HCT116 (cell line): ENCODE measurements around the gene CKLF. TPM values are rescaled to one million over a fixed set of nuclear protein-coding genes. Genes with fewer than 3 reads are reported as not detected.

Experiments
- ATAC-seq: fragments of 200-7000 bp; cut with Tn5 transposase; 2 replicates; pipeline ENCODE4 v1.9.1; 2020; ENCODE audit warnings: mild to moderate bottlenecking, moderate library complexity
- BruUV-seq: library from RNA; stranded (reverse); fragments of 400-500 nt; replicated peaks from 2 replicates; lab custom pipeline; 2021; lab: Mats Ljungman, UMichigan
- CTCF ChIA-PET: fragments of 300-600 bp; sonication (Branson Sonifier 250); formaldehyde crosslinking; loops from one replicate; lab custom pipeline; 2021; ENCODE audit warnings: antibody characterized with exemption; lab: Charles Lee
- POLR2A ChIA-PET: fragments of 300-600, 350-600 bp; sonication (Branson Sonifier 250); formaldehyde crosslinking; loops from one replicate; lab custom pipeline; 2021; ENCODE audit warnings: antibody characterized with exemption; lab: Charles Lee
- RAD21 ChIA-PET, 2 experiments: fragments of 300-600 bp; sonication (Branson Sonifier 250); formaldehyde crosslinking; loops; one replicate each; lab custom pipeline; 2023; ENCODE audit warnings: low total read pairs in 2 of 2; ENCODE audit not compliant: uncharacterized antibody in 2 of 2, unreplicated experiment in 2 of 2, low non-redundant PET in 1 of 2; lab: Charles Lee
- DNase-seq: peaks from one replicate; pipeline ENCODE4 v3.0.0-alpha.2; 2010; ENCODE audit warnings: low read depth, low spot score
- H2AFZ ChIP-seq: fragments of 200-600 bp; shearing (Covaris generic), sonication (generic); 2 replicates; pipeline ENCODE4 v1.6.1; 2017; ENCODE audit warnings: low read depth, mixed run types, mixed read lengths, antibody characterized with exemption, low read length; ENCODE audit not compliant: poor library complexity, severe bottlenecking
- H3K27ac ChIP-seq: 2 replicates; pipeline ENCODE4 v1.5.1; 2012; ENCODE audit warnings: low read depth, low read length
- H3K27me3 ChIP-seq: fragments of 200-600 bp; sonication (generic); 2 replicates; pipeline ENCODE4 v1.6.1; 2016; ENCODE audit warnings: mixed run types, low read length, mixed read lengths; ENCODE audit not compliant: insufficient read depth
- H3K36me3 ChIP-seq, 2 experiments: fragments of 200-500 bp in 1 of 2; fragments of 200-600 bp in 1 of 2; sonication (Bioruptor generic) in 1 of 2; sonication (generic) in 1 of 2; 2 replicates each; pipeline versions ENCODE4 v1.5.1 to v1.6.1; 2014 to 2016; ENCODE audit warnings: low read length in 2 of 2, inconsistent platforms in 1 of 2, mixed read lengths in 1 of 2, mixed run types in 1 of 2; ENCODE audit not compliant: insufficient read depth in 2 of 2, control insufficient read depth in 1 of 2
- H3K4me1 ChIP-seq, 2 experiments: fragments of 200-600 bp in 1 of 2; sonication (generic) in 1 of 2; 2 replicates each; pipeline versions ENCODE4 v1.5.1 to v1.6.1; 2012 to 2017; ENCODE audit warnings: low read length in 2 of 2, inconsistent platforms in 1 of 2, mild to moderate bottlenecking in 1 of 2, mixed read lengths in 1 of 2, mixed run types in 1 of 2, moderate library complexity in 1 of 2; ENCODE audit not compliant: insufficient read depth in 2 of 2, control insufficient read depth in 1 of 2
- H3K4me2 ChIP-seq: fragments of 200-600 bp; sonication (generic); 2 replicates; pipeline ENCODE4 v1.6.1; 2017; ENCODE audit warnings: mixed run types, low read length, mixed read lengths
- H3K4me3 ChIP-seq, 2 experiments: fragments of 200-600 bp in 1 of 2; sonication (generic) in 1 of 2; replicated peaks in 1 of 2; 2 replicates each; pipeline ENCODE4 v1.5.1; 2011 to 2016; ENCODE audit warnings: low read length in 2 of 2, control low read depth in 1 of 2, low read depth in 1 of 2, mild to moderate bottlenecking in 1 of 2, mixed read lengths in 1 of 2, mixed run types in 1 of 2
- H3K79me2 ChIP-seq: fragments of 200-600 bp; sonication (generic); 2 replicates; pipeline ENCODE4 v1.6.1; 2017; ENCODE audit warnings: mild to moderate bottlenecking, mixed run types, low read length, moderate library complexity, mixed read lengths; ENCODE audit not compliant: insufficient read depth
- H3K9ac ChIP-seq: fragments of 200-600 bp; sonication (generic); 2 replicates; pipeline ENCODE4 v1.6.1; 2016; ENCODE audit warnings: low read length, mixed read lengths
- H3K9me2 ChIP-seq: fragments of 200-600 bp; sonication (generic), shearing (Covaris generic); 2 replicates; pipeline ENCODE4 v1.6.1; 2017; ENCODE audit warnings: mixed run types, mild to moderate bottlenecking, moderate library complexity; ENCODE audit not compliant: insufficient read depth
- H3K9me3 ChIP-seq, 2 experiments: fragments of 200-500 bp in 1 of 2; fragments of 200-600 bp in 1 of 2; sonication (Bioruptor generic) in 1 of 2; sonication (generic) in 1 of 2; 2 replicates each; pipeline ENCODE4 v1.6.1; 2014 to 2017; ENCODE audit warnings: low read length in 2 of 2, mixed read lengths in 2 of 2, inconsistent platforms in 1 of 2, low read depth in 1 of 2, mild to moderate bottlenecking in 1 of 2, mixed run types in 1 of 2, moderate library complexity in 1 of 2; ENCODE audit not compliant: control insufficient read depth in 1 of 2, insufficient read depth in 1 of 2
- H4K20me1 ChIP-seq: fragments of 200-600 bp; sonication (generic), shearing (Covaris generic); 2 replicates; pipeline ENCODE4 v1.6.1; 2017; ENCODE audit warnings: mixed run types, mild to moderate bottlenecking, moderate library complexity; ENCODE audit not compliant: insufficient read depth
- CBX3 ChIP-seq: IDR thresholded peaks from 2 replicates; pipeline ENCODE4 v1.6.1; 2012; ENCODE audit warnings: low read depth
- CEBPB ChIP-seq: IDR thresholded peaks from 2 replicates; pipeline ENCODE4 v1.6.1; 2012; ENCODE audit warnings: low read depth
- EGR1 ChIP-seq: IDR thresholded peaks from 2 replicates; pipeline ENCODE4 v1.6.1; 2012; ENCODE audit warnings: low read depth
- ELF1 ChIP-seq: IDR thresholded peaks from 2 replicates; pipeline ENCODE4 v1.6.1; 2012; ENCODE audit warnings: low read depth, borderline replicate concordance
- EZH2phosphoT487 ChIP-seq: fragments of 200-600 bp; IDR thresholded peaks from 2 replicates; pipeline ENCODE4 v1.6.1; 2018; ENCODE audit warnings: antibody characterized with exemption, borderline replicate concordance
- JUND ChIP-seq: IDR thresholded peaks from 2 replicates; pipeline ENCODE4 v1.6.1; 2012
- POLR2AphosphoS5 ChIP-seq: IDR thresholded peaks from 2 replicates; pipeline ENCODE4 v1.6.1; 2011; ENCODE audit warnings: mild to moderate bottlenecking, low read depth, low read length, moderate library complexity
- SIN3A ChIP-seq: IDR thresholded peaks from 2 replicates; pipeline ENCODE4 v1.6.1; 2012; ENCODE audit warnings: low read depth
- SP1 ChIP-seq: IDR thresholded peaks from 2 replicates; pipeline ENCODE4 v1.6.1; 2012; ENCODE audit warnings: low read depth
- TCF7L2 ChIP-seq: IDR thresholded peaks from 2 replicates; pipeline ENCODE4 v1.7.0; 2011; ENCODE audit warnings: borderline replicate concordance, inconsistent platforms; ENCODE audit not compliant: insufficient read depth, insufficient read length; ENCODE audit errors: extremely low read depth
- YY1 ChIP-seq: IDR thresholded peaks from 2 replicates; pipeline ENCODE4 v1.6.1; 2011; ENCODE audit warnings: low read length, low read depth, moderate library complexity, mild to moderate bottlenecking; ENCODE audit not compliant: insufficient replicate concordance; ENCODE audit errors: extremely low read depth
- ZFX ChIP-seq: fragments of 450-650 bp; IDR thresholded peaks from 2 replicates; pipeline ENCODE4 v1.6.1; 2017
- intact Hi-C: fragments of 100-400 bp; cut with micrococcal nuclease; formaldehyde crosslinking; loops from 2 replicates; pipeline ENCODE4 v1.10.0; 2022
- total RNA-seq: library from RNA; stranded (reverse); gene quantifications from one replicate; pipeline ENCODE4 v1.2.1, GENCODE V29; 2021; ENCODE audit not compliant: unreplicated experiment
- TF ChIP-seq, protein P1 (sequence below): IDR thresholded peaks from 2 replicates; pipeline ENCODE4 v1.6.1; 2011; ENCODE audit warnings: mild to moderate bottlenecking, low read length, moderate library complexity; ENCODE audit not compliant: insufficient replicate concordance; ENCODE audit errors: extremely low read depth
- TF ChIP-seq, protein P2 (sequence below): IDR thresholded peaks from 2 replicates; pipeline ENCODE4 v1.6.1; 2012; ENCODE audit warnings: low read depth
- TF ChIP-seq, protein P3 (sequence below): IDR thresholded peaks from 2 replicates; pipeline ENCODE4 v1.6.1; 2012
- TF ChIP-seq, protein P4 (sequence below): IDR thresholded peaks from 2 replicates; pipeline ENCODE4 v1.6.1; 2012

Gene CKLF
- total RNA-seq, 1 experiment from 2014 or later, result 38.6 TPM

DNA sequence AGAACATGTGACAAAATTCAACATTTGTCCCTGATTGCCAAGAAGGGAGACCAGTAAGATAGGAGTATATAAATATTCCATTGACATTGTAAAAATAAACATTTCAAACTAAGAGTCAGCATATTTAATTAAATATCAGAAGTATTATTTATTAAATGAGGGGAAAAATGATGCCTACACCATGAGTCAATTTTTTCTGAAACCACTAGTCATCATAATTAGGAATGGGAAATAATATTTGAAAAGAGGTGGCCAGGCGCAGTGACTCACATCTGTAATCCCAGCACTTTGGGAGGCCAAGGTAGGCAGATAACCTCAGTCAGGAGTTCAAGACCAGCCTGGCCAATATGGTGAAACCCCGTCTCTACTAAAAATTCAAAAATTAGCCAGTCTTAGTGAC, 16.0 kb downstream of the CKLF start:
- no TSS peak for BruUV-seq
- DNase-seq, result no peak
- H3K36me3 ChIP-seq, result no peaks in the 10 kb centered on the region; a peak in 1 of 4 replicates
- H2AFZ ChIP-seq, result no peak overlapping the region
- ChIA-PET POLR2A (no interaction called here), CTCF (no interaction called here)
- H4K20me1 ChIP-seq, result peaks cover 3% of the 10 kb centered on the region; the same call in 1 of the 2 replicates
- no peak overlapping the region for H3K27ac ChIP-seq
- no peak for ATAC-seq
- no peaks in the 10 kb centered on the region for H3K79me2 ChIP-seq
- peaks cover 0 to 13% of the 10 kb centered on the region in 2 experiments; a peak in 3 of 4 replicates for H3K4me1 ChIP-seq
- H3K9me2 ChIP-seq, result no peaks in the 10 kb centered on the region
- intact Hi-C loops, result no loop called here
- no peak for TF ChIP-seq EZH2phosphoT487
- no peak for TF ChIP-seq ZFX
- TF ChIP-seq SP1, result no peak
- TF ChIP-seq, protein P1, sequence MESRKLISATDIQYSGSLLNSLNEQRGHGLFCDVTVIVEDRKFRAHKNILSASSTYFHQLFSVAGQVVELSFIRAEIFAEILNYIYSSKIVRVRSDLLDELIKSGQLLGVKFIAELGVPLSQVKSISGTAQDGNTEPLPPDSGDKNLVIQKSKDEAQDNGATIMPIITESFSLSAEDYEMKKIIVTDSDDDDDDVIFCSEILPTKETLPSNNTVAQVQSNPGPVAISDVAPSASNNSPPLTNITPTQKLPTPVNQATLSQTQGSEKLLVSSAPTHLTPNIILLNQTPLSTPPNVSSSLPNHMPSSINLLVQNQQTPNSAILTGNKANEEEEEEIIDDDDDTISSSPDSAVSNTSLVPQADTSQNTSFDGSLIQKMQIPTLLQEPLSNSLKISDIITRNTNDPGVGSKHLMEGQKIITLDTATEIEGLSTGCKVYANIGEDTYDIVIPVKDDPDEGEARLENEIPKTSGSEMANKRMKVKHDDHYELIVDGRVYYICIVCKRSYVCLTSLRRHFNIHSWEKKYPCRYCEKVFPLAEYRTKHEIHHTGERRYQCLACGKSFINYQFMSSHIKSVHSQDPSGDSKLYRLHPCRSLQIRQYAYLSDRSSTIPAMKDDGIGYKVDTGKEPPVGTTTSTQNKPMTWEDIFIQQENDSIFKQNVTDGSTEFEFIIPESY, result no peak
- TF ChIP-seq CEBPB, result no peak
- TF ChIP-seq POLR2AphosphoS5, result no peak
- TF ChIP-seq, protein P2, sequence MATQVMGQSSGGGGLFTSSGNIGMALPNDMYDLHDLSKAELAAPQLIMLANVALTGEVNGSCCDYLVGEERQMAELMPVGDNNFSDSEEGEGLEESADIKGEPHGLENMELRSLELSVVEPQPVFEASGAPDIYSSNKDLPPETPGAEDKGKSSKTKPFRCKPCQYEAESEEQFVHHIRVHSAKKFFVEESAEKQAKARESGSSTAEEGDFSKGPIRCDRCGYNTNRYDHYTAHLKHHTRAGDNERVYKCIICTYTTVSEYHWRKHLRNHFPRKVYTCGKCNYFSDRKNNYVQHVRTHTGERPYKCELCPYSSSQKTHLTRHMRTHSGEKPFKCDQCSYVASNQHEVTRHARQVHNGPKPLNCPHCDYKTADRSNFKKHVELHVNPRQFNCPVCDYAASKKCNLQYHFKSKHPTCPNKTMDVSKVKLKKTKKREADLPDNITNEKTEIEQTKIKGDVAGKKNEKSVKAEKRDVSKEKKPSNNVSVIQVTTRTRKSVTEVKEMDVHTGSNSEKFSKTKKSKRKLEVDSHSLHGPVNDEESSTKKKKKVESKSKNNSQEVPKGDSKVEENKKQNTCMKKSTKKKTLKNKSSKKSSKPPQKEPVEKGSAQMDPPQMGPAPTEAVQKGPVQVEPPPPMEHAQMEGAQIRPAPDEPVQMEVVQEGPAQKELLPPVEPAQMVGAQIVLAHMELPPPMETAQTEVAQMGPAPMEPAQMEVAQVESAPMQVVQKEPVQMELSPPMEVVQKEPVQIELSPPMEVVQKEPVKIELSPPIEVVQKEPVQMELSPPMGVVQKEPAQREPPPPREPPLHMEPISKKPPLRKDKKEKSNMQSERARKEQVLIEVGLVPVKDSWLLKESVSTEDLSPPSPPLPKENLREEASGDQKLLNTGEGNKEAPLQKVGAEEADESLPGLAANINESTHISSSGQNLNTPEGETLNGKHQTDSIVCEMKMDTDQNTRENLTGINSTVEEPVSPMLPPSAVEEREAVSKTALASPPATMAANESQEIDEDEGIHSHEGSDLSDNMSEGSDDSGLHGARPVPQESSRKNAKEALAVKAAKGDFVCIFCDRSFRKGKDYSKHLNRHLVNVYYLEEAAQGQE, result no peak
- TF ChIP-seq, protein P3, sequence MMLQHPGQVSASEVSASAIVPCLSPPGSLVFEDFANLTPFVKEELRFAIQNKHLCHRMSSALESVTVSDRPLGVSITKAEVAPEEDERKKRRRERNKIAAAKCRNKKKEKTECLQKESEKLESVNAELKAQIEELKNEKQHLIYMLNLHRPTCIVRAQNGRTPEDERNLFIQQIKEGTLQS, result no peak
- TF ChIP-seq, protein P4, sequence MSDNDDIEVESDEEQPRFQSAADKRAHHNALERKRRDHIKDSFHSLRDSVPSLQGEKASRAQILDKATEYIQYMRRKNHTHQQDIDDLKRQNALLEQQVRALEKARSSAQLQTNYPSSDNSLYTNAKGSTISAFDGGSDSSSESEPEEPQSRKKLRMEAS, result no peak
- no peak for TF ChIP-seq JUND
- no peak for TF ChIP-seq YY1
- TF ChIP-seq TCF7L2, result no peak
- TF ChIP-seq CBX3, result no peak
- TF ChIP-seq SIN3A, result no peak
- no peak for TF ChIP-seq ELF1
- no peak for TF ChIP-seq EGR1
- TF ChIP-seq, all 23 proteins: peak for 0
- Histone ChIP-seq H3K4me2 (no peak overlapping the region), H3K4me3 (no peak overlapping the region), H3K9me3 (no peaks in the 10 kb centered on the region), H3K27me3 (no peaks in the 10 kb centered on the region), H3K9ac (no peak overlapping the region)
- RAD21 ChIA-PET, result no interaction called here
